ENCODE data around the gene CSF1R. TPM values are rescaled to one million over a fixed set of nuclear protein-coding genes. Genes with fewer than 3 reads are reported as not detected.

Gene CSF1R
- polyA plus RNA-seq, 1 donor from 2014 or later = not detected

- Histone ChIP-seq H3K9me2 (ENCODE audit: insufficient read depth, low read length) (no peaks in the 10 kb centered on the region), H3K79me2 (replicated peaks; ENCODE audit: insufficient read depth, low read length) (no peaks in the 10 kb centered on the region), H3K9ac (ENCODE audit: low read length) (no peak overlapping the region), H3K36me3 (ENCODE audit: insufficient read depth, low read length) (no peaks in the 10 kb centered on the region), H3K9me3 (ENCODE audit: low read length) (no peaks in the 10 kb centered on the region), H3K4me2 (ENCODE audit: low read length) (no peak overlapping the region), H3K27me3 (ENCODE audit: insufficient read depth, low read depth, low read length) (no peaks in the 10 kb centered on the region), H4K20me1 (ENCODE audit: insufficient read depth) (no peaks in the 10 kb centered on the region), H3K4me3 (ENCODE audit: low read length) (no peak overlapping the region), H3K27ac (ENCODE audit: low read length) (no peak overlapping the region), H3F3A (ENCODE audit: insufficient read depth, low read length, poor library complexity, severe bottlenecking) (no peaks in the 10 kb centered on the region), H2AFZ (ENCODE audit: low read depth, low read length) (no peak overlapping the region)
- no peak for TF ChIP-seq TAF1 (IDR thresholded peaks at IDR 0.05; ENCODE audit: low read depth)
- no peak for TF ChIP-seq CTCF (IDR thresholded peaks at IDR 0.05; ENCODE audit: poor library complexity, severe bottlenecking)
- no peak for TF ChIP-seq SMC3 (conservative IDR thresholded peaks at IDR 0.05; ENCODE audit: poor library complexity)
- TF ChIP-seq POLR2AphosphoS5 (IDR thresholded peaks at IDR 0.05) = no peak
- no peak for TF ChIP-seq EP300 (conservative IDR thresholded peaks at IDR 0.05; ENCODE audit: poor library complexity, severe bottlenecking)
- TF ChIP-seq RAD21 (conservative IDR thresholded peaks at IDR 0.05) = no peak
- no peak for TF ChIP-seq EZH2 (IDR thresholded peaks at IDR 0.05; ENCODE audit: borderline replicate concordance, insufficient read depth, low read length, poor library complexity, severe bottlenecking)
- no peak for TF ChIP-seq MXI1 (conservative IDR thresholded peaks at IDR 0.05; ENCODE audit: poor library complexity, severe bottlenecking)
- TF ChIP-seq REST (IDR thresholded peaks at IDR 0.05; ENCODE audit: borderline replicate concordance) = no peak
Measured at GRCh38 chr5:150064681-150065220, 21.6 kb downstream of the CSF1R start.

GRCh38 chr5:150063638-150064037 is 22.7 kb downstream of the CSF1R start:
- no peak overlapping the region for H3K27ac ChIP-seq (ENCODE audit: low read length)
- TF ChIP-seq EZH2 (IDR thresholded peaks at IDR 0.05; ENCODE audit: borderline replicate concordance, insufficient read depth, low read length, poor library complexity, severe bottlenecking) (no peak), REST (IDR thresholded peaks at IDR 0.05; ENCODE audit: borderline replicate concordance) (no peak), CTCF (IDR thresholded peaks at IDR 0.05; ENCODE audit: poor library complexity, severe bottlenecking) (no peak), MXI1 (conservative IDR thresholded peaks at IDR 0.05; ENCODE audit: poor library complexity, severe bottlenecking) (no peak), SMC3 (conservative IDR thresholded peaks at IDR 0.05; ENCODE audit: poor library complexity) (no peak), TAF1 (IDR thresholded peaks at IDR 0.05; ENCODE audit: low read depth) (no peak), RAD21 (conservative IDR thresholded peaks at IDR 0.05) (no peak)

More at GRCh38 chr5:150063638-150064037, 22.7 kb downstream of the CSF1R start:
- Histone ChIP-seq H3K9me3 (ENCODE audit: low read length) (no peaks in the 10 kb centered on the region), H3K4me3 (ENCODE audit: low read length) (no peak overlapping the region), H3K4me2 (ENCODE audit: low read length) (no peak overlapping the region), H3F3A (ENCODE audit: insufficient read depth, low read length, poor library complexity, severe bottlenecking) (no peaks in the 10 kb centered on the region), H3K9me2 (ENCODE audit: insufficient read depth, low read length) (no peaks in the 10 kb centered on the region), H3K9ac (ENCODE audit: low read length) (no peak overlapping the region), H4K20me1 (ENCODE audit: insufficient read depth) (no peaks in the 10 kb centered on the region), H2AFZ (ENCODE audit: low read depth, low read length) (no peak overlapping the region), H3K36me3 (ENCODE audit: insufficient read depth, low read length) (no peaks in the 10 kb centered on the region), H3K27me3 (ENCODE audit: insufficient read depth, low read depth, low read length) (no peaks in the 10 kb centered on the region), H3K79me2 (replicated peaks; ENCODE audit: insufficient read depth, low read length) (no peaks in the 10 kb centered on the region)

Measured in neural cell (in vitro differentiated cells).